Left ventricle myocardium inferior (tissue), 1 donor: ENCODE results near the gene ADCY5. TPM values are rescaled to one million over a fixed set of nuclear protein-coding genes. Genes with fewer than 3 reads are reported as not detected.
A peak's percentile ranks its signal among the peaks of the same experiment; 100 is the strongest.

Experiments used
- DNase-seq: peaks from one replicate; pipeline ENCODE4 v3.0.0-alpha.2; 2020
- H3K27ac ChIP-seq: fragments of 200-600 bp; replicated peaks from 2 replicates; pipeline ENCODE4 v1.8.0; 2021
- H3K27me3 ChIP-seq: fragments of 200-600 bp; 2 replicates; pipeline ENCODE4 v1.8.0; 2021; ENCODE audit warnings: low read depth
- H3K36me3 ChIP-seq: fragments of 200-600 bp; 2 replicates; pipeline ENCODE4 v1.8.0; 2021
- H3K4me1 ChIP-seq: fragments of 200-600 bp; 2 replicates; pipeline ENCODE4 v1.8.0; 2021
- H3K4me3 ChIP-seq: fragments of 200-600 bp; 2 replicates; pipeline ENCODE4 v1.8.0; 2021; ENCODE audit warnings: mild to moderate bottlenecking, moderate library complexity
- H3K9me3 ChIP-seq: fragments of 200-600 bp; replicated peaks from 2 replicates; pipeline ENCODE4 v1.8.0; 2021
- CTCF ChIP-seq: fragments of 200-600 bp; IDR thresholded peaks from 2 replicates; pipeline ENCODE4 v1.8.0; 2021; ENCODE audit warnings: antibody characterized with exemption, mild to moderate bottlenecking, borderline replicate concordance
- intact Hi-C: fragments of 100-400 bp; cut with micrococcal nuclease; formaldehyde crosslinking; loops from one replicate; pipeline ENCODE4 v1.11.0; 2022
- total RNA-seq: library from RNA; stranded (reverse); fragmentation: NEBNext Ultra II Directional; extraction: Animal tissue kit (Norgen Biotek cat#: 25700); gene quantifications from one replicate; pipeline ENCODE4 v1.2.1, GENCODE V29; 2021
- donor health status: DM: no; HTN: yes; CAD: no; lungs with severe emphysema.

ADCY5 gene
- total RNA-seq, 1 donor from 2014 or later, result 249 TPM

- no peak for DNase-seq
- no peak overlapping the region for H3K4me3 ChIP-seq
- intact Hi-C loops, result no loop called here
- no peak for TF ChIP-seq CTCF
- peaks cover 91% of the 10 kb centered on the region for H3K36me3 ChIP-seq
- peaks cover 48% of the 10 kb centered on the region for H3K4me1 ChIP-seq
- no peaks in the 10 kb centered on the region for H3K27me3 ChIP-seq
- H3K9me3 ChIP-seq, result no peaks in the 10 kb centered on the region
- peak overlapping the region; percentile 65 for H3K27ac ChIP-seq
Measured at GRCh38 chr3:123285479-123285878, 163.4 kb downstream of the ADCY5 start.

DNA sequence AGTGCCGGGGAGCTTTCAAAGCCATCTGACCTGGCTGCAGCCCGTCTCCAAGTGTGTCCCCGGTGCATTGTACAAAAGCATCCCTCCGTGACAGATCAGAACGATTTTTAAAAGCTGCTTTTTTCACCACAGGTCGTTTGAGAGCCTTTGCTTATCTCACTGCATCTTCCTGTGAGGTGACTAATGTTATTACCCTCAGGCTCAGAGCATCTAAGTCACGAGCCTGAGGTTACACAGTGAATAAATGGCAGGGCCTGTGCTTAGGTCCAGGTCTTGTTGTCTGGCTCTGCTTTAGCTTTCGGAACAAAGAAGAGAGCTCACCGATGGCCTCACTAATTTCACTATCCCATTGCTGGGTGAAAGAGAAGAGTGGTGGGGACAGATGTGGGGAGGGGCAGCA is 163.8 kb downstream of the ADCY5 start:
- no peaks in the 10 kb centered on the region for H3K9me3 ChIP-seq
- no peak overlapping the region for H3K4me3 ChIP-seq
- intact Hi-C loops, result no loop called here
- no peak for TF ChIP-seq CTCF
- no peak for DNase-seq
- H3K27ac ChIP-seq, result peak overlapping the region; percentile 65
- peaks cover 87% of the 10 kb centered on the region for H3K36me3 ChIP-seq
- H3K4me1 ChIP-seq, result peaks cover 43% of the 10 kb centered on the region
- no peaks in the 10 kb centered on the region for H3K27me3 ChIP-seq

DNA sequence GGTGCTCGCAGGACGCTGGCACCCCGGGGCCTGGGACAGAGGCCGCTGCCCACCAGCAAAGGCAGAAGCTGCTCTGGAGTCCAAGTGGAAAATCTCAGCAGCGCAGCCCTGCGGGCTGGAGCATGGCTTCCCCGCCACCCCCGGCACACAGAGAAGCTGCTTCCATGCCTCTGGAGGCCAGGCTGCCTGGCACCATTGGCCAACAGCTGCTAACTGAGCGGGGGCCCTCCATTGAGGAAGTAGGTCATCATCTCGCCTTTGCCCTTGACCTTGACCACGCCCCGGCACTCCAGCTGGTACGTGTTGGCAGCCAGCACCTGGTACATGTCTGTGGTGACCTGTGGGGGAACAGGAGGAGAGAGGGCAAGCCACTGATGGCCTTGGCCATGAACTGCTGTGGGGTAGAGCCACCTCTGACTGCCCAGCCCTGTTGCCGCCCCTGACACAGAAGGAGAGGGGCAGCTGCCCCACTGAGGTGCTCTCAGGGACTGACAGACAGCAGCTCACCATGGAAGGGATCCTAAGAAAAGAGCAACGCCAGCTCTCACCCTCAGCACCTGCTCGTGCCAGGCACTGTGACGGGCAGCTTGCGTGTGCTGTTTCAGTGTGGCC is 164.4 kb downstream of the ADCY5 start:
- TF ChIP-seq CTCF, result no peak
- no peaks in the 10 kb centered on the region for H3K9me3 ChIP-seq
- peak; percentile 45 for DNase-seq
- peak overlapping the region; percentile 65 for H3K27ac ChIP-seq
- H3K4me1 ChIP-seq, result peaks cover 38% of the 10 kb centered on the region
- peaks cover 81% of the 10 kb centered on the region for H3K36me3 ChIP-seq
- no peak overlapping the region for H3K4me3 ChIP-seq
- no peaks in the 10 kb centered on the region for H3K27me3 ChIP-seq
- intact Hi-C loops, result no loop called here

DNA sequence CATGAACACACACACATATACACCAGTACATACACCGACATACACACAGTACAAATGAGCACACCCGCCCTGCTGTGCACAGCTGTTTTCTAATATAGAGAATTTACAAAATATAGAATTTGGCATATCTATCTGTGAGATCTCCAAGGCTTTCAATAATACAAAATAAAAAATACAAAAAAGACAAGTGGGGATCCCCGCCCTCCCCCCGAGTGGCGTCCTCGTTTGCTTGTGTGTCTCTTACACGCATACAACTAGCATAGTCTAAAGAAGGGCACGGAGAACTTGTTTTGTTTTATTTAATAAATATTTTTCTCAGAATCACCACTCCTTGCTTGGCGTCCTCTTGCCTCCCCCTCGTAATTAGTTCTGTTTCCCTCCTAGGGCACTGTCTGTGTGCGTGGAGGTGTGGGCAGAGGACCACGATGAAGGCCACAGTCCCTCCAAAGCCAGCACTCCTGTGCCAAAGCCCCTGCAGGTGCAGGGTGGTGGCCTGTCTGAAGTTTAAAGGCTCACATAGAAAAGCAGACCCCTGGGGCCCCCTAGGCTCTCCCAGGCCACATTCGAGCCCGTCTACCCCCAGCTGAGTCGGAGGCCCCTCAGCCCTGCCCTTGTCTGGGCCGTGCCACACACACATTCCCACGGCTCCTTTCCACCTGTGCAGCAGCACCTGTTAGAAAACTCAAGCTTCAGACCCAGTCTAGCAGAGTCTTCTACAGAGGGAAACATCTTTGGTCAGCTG is 165.1 kb downstream of the ADCY5 start:
- no peak for DNase-seq
- Histone ChIP-seq H3K4me1 (peaks cover 34% of the 10 kb centered on the region), H3K27ac (peak overlapping the region; percentile 65), H3K36me3 (peaks cover 74% of the 10 kb centered on the region), H3K27me3 (no peaks in the 10 kb centered on the region), H3K4me3 (no peak overlapping the region), H3K9me3 (no peaks in the 10 kb centered on the region)
- TF ChIP-seq CTCF, result no peak
- intact Hi-C loops, result no loop called here

GRCh38 chr3:123283074-123283473 is 165.8 kb downstream of the ADCY5 start:
- intact Hi-C loops, result no loop called here
- Histone ChIP-seq H3K4me1 (peaks cover 29% of the 10 kb centered on the region), H3K27ac (no peak overlapping the region), H3K9me3 (no peaks in the 10 kb centered on the region), H3K27me3 (no peaks in the 10 kb centered on the region), H3K4me3 (no peak overlapping the region), H3K36me3 (peaks cover 68% of the 10 kb centered on the region)
- no peak for TF ChIP-seq CTCF
- DNase-seq, result no peak
